Spleen (tissue), 11 donors: ENCODE measurements around the gene CPNE7. TPM values are rescaled to one million over a fixed set of nuclear protein-coding genes. Genes with fewer than 3 reads are reported as not detected.

Source experiments
- DNase-seq: peaks from one replicate; pipeline ENCODE4 v3.0.0-alpha.2; 2020
- H3K27ac ChIP-seq, 8 donors: fragments of 200-600 bp; sonication (generic) in 7 of 8; 1 replicate in 4 of 8; 2 replicates in 4 of 8; pipeline versions ENCODE4 v1.5.0 to v1.8.0; 2016 to 2021; ENCODE audit warnings: inconsistent platforms in 4 of 8, mild to moderate bottlenecking in 4 of 8, moderate library complexity in 1 of 8
- H3K27me3 ChIP-seq, 7 donors: fragments of 200-600 bp; sonication (generic) in 6 of 7; replicated peaks in 1 of 7; 1 replicate in 4 of 7; 2 replicates in 3 of 7; pipeline versions ENCODE4 v1.5.0 to v1.8.0; 2016 to 2021; ENCODE audit warnings: inconsistent platforms in 3 of 7, mild to moderate bottlenecking in 1 of 7
- H3K36me3 ChIP-seq, 6 donors: fragments of 200-600 bp; sonication (generic) in 5 of 6; 1 replicate in 4 of 6; 2 replicates in 2 of 6; pipeline versions ENCODE4 v1.5.0 to v1.8.0; 2016 to 2021; ENCODE audit warnings: inconsistent platforms in 2 of 6
- H3K4me1 ChIP-seq, 6 donors: fragments of 200-600 bp; sonication (generic) in 5 of 6; 1 replicate in 3 of 6; 2 replicates in 3 of 6; pipeline versions ENCODE4 v1.5.0 to v1.8.0; 2016 to 2021; ENCODE audit warnings: inconsistent platforms in 3 of 6
- H3K4me3 ChIP-seq, 8 donors: fragments of 200-600 bp; sonication (generic) in 7 of 8; 1 replicate in 4 of 8; 2 replicates in 4 of 8; pipeline versions ENCODE4 v1.5.0 to v1.8.0; 2016 to 2021; ENCODE audit warnings: inconsistent platforms in 4 of 8, mild to moderate bottlenecking in 4 of 8, moderate library complexity in 2 of 8
- H3K9me3 ChIP-seq, 8 donors: fragments of 200-600 bp; sonication (generic) in 7 of 8; 1 replicate in 4 of 8; 2 replicates in 4 of 8; pipeline versions ENCODE4 v1.5.0 to v1.8.0; 2016 to 2021; ENCODE audit warnings: inconsistent platforms in 4 of 8
- CTCF ChIP-seq, 11 experiments: fragments of 200-600 bp in 7 of 11; fragments of 450-650 bp in 4 of 11; sonication (generic) in 4 of 11; IDR thresholded peaks in 8 of 11; conservative IDR thresholded peaks in 3 of 11; 1 replicate in 7 of 11; 2 replicates in 4 of 11; pipeline versions ENCODE4 v1.4.0 to v1.8.0; 2016 to 2021; ENCODE audit warnings: antibody characterized with exemption in 11 of 11, inconsistent platforms in 4 of 11, mild to moderate bottlenecking in 1 of 11
- POLR2A ChIP-seq, 3 donors: fragments of 450-650 bp; IDR thresholded peaks; one replicate each; pipeline ENCODE4 v1.5.1; 2017; ENCODE audit warnings: antibody characterized with exemption in 3 of 3, mild to moderate bottlenecking in 1 of 3
- POLR2AphosphoS5 ChIP-seq, 3 donors: sonication (generic); formaldehyde crosslinking; IDR thresholded peaks; one replicate each; pipeline ENCODE4 v1.5.1; 2017; ENCODE audit warnings: antibody characterized with exemption in 3 of 3
- WGBS, 5 donors: extraction: QIAGEN DNeasy Blood & Tissue Kit in 3 of 5; methylation state at CpG; one replicate each; pipeline versions ENCODE4 v1.1.5 to v1.1.7; 2013 to 2018; 5-methylcytosine and 5-hydroxymethylcytosine counted together
- intact Hi-C: fragments of 100-400 bp; cut with DNase I; formaldehyde crosslinking; loops from one replicate; pipeline ENCODE4 v1.15.0; 2023; ENCODE audit warnings: low total_unique reads
- polyA plus RNA-seq, 3 donors: library from polyadenylated mRNA; stranded (reverse); fragments of 200-250 nt; gene quantifications; one replicate each; pipeline ENCODE4 v1.2.1, GENCODE V29; 2013
- total RNA-seq, 7 donors: library from RNA; depleted of rRNA in 3 of 7; stranded (reverse); fragments of >200 nt in 3 of 7; fragmentation: NEBNext Ultra II Directional in 4 of 7; extraction: Animal tissue kit (Norgen Biotek cat#: 25700) in 4 of 7; gene quantifications; one replicate each; pipeline versions ENCODE4 v1.1.0 to v1.2.1, GENCODE V29; 2016 to 2021
- donor health status: healthy with polysubstance abuse.
- donor health status: DM: no; HTN: no; CAD: no; lungs with moderate emphysema.
- donor health status: DM: no; HTN: no; CAD: no.
- donor health status: Bipolar disorder and iron deficiency.
- donor health status: healthy.
- donor health status: DM: no; HTN: no; CAD: no.
- donor health status: DM: yes; HTN: yes; CAD: no.

CPNE7 gene
- total and polyA plus RNA-seq, 10 donors = 0.37 to 4.3 (median 1.5) TPM; not detected in 1

DNA sequence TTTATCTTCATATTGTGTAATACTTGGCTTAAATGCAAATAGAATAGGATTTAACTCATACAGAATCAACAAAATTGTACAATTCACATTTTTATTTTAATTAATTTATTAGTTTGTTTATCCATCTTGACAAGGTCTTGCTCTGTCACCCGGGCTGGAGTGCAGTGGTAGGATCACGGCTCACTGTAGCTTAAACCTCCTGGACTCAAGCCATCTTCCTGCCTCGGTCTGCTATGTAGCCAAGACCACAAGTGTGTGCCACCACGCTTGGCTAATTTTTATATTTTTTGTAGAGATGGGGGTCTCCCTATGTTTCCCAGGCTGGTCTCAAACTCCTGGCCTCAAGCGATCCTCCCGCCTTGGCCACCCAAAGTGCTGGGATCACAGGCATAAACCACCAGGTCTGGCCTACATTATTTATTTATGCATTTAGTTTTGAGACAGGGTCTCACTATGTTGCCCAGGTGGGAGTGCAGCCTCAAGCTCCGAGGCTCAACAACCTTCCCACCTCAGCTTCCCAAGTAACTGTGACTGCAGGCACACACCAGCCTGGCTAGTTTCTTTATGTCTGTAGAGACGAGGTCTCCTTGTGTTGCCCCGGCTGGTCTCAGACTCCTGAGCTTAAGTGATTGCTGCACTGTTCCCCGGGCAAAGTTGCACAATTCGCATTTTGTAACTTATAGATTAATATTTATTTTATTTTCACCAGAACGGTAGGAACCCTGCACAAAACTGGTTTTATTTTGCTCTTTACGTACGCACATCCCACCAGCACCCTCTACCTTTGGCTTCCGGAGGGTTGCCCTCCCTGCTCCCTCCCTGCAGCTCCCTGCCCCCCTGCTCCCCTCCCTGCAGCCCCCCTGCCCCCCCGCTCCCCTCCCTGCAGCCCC is 42.8 kb downstream of the CPNE7 start:
- no peak for TF ChIP-seq CTCF (IDR thresholded peaks at IDR 0.05 in 8 of 11, conservative IDR thresholded peaks at IDR 0.05 in 3 of 11)
- TF ChIP-seq POLR2AphosphoS5 (IDR thresholded peaks at IDR 0.05) = no peak
- TF ChIP-seq POLR2A (IDR thresholded peaks at IDR 0.05) = no peak
- no peak overlapping the region for H3K27ac ChIP-seq
- H3K9me3 ChIP-seq = peaks cover 0 to 4% (median 0%) of the 10 kb centered on the region in 8 donors
- WGBS, 5 donors = 59 to 77% (median 65%) methylated on average over 15 to 16 of the region's 16 CpGs
- intact Hi-C loops = no loop called here
- peaks cover 0 to 26% (median 0%) of the 10 kb centered on the region in 7 donors for H3K27me3 ChIP-seq
- DNase-seq = no peak
- no peak overlapping the region for H3K4me3 ChIP-seq
- H3K36me3 ChIP-seq = no peaks in the 10 kb centered on the region
- peaks cover 0 to 32% (median 11%) of the 10 kb centered on the region in 6 donors for H3K4me1 ChIP-seq

- Histone ChIP-seq H3K4me1 (peaks cover 0 to 40% (median 17%) of the 10 kb centered on the region in 6 donors), H3K9me3 (peaks cover 0 to 4% (median 0%) of the 10 kb centered on the region in 8 donors), H3K27ac (no peak overlapping the region), H3K4me3 (no peak overlapping the region), H3K27me3 (peaks cover 0 to 30% (median 0%) of the 10 kb centered on the region in 7 donors), H3K36me3 (no peaks in the 10 kb centered on the region)
- 78 to 91% (median 82%) methylated on average over 12 of the region's 12 CpGs for WGBS, 5 donors
- intact Hi-C loops = no loop called here
- DNase-seq = no peak
- no peak for TF ChIP-seq POLR2AphosphoS5 (IDR thresholded peaks at IDR 0.05)
- no peak for TF ChIP-seq CTCF (IDR thresholded peaks at IDR 0.05 in 8 of 11, conservative IDR thresholded peaks at IDR 0.05 in 3 of 11)
- TF ChIP-seq POLR2A (IDR thresholded peaks at IDR 0.05) = no peak
Measured at GRCh38 chr16:89619840-89620239, 44.3 kb downstream of the CPNE7 start.

DNA sequence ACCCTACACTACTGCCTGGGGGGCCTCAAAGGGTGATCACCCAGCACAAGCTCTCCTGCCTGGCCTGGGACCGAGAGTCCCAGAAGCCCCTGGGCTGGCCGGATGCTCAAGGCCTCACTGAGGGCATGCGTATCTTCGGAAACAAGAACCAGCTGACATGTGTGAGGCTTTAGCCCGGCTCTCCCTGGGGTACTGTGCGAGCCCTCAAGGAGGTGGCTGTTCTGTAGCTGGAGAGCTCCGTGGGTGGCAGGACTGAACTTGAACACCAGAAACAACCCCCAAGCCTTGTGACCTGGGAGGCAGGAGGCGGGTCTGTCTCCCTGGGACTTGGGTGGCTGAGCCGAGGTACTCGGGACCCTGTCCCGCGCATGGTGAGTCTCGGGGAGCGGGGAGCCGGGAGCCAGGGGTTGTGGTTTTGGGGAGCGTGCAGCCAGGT is 44.9 kb downstream of the CPNE7 start:
- no peak overlapping the region for H3K4me3 ChIP-seq
- TF ChIP-seq POLR2AphosphoS5 (IDR thresholded peaks at IDR 0.05) (no peak), CTCF (IDR thresholded peaks at IDR 0.05 in 8 of 11, conservative IDR thresholded peaks at IDR 0.05 in 3 of 11) (no peak), POLR2A (IDR thresholded peaks at IDR 0.05) (no peak)
- H3K9me3 ChIP-seq = peaks cover 0 to 4% (median 0%) of the 10 kb centered on the region in 8 donors
- no peaks in the 10 kb centered on the region for H3K36me3 ChIP-seq
- no peak for DNase-seq
- H3K27me3 ChIP-seq = peaks cover 0 to 25% (median 0%) of the 10 kb centered on the region in 7 donors
- intact Hi-C loops = no loop called here
- 83 to 93% (median 84%) methylated on average over 11 to 16 of the region's 16 CpGs for WGBS, 5 donors
- no peak overlapping the region for H3K27ac ChIP-seq
- H3K4me1 ChIP-seq = peaks cover 0 to 38% (median 16%) of the 10 kb centered on the region in 6 donors

GRCh38 chr16:89621136-89621697 is 45.7 kb downstream of the CPNE7 start:
- WGBS, 5 donors = 83 to 90% (median 86%) methylated on average over 14 to 18 of the region's 18 CpGs
- Histone ChIP-seq H3K27me3 (peaks cover 0 to 22% (median 0%) of the 10 kb centered on the region in 7 donors), H3K4me3 (no peak overlapping the region), H3K9me3 (peaks cover 0 to 4% (median 0%) of the 10 kb centered on the region in 8 donors), H3K27ac (no peak overlapping the region), H3K4me1 (peaks cover 0 to 35% (median 13%) of the 10 kb centered on the region in 6 donors), H3K36me3 (no peaks in the 10 kb centered on the region)
- intact Hi-C loops = no loop called here
- no peak for DNase-seq
- TF ChIP-seq POLR2A (IDR thresholded peaks at IDR 0.05) (no peak), POLR2AphosphoS5 (IDR thresholded peaks at IDR 0.05) (no peak), CTCF (IDR thresholded peaks at IDR 0.05 in 8 of 11, conservative IDR thresholded peaks at IDR 0.05 in 3 of 11) (no peak)
